H9 (cell line): ENCODE results near the gene AHSP. TPM values are rescaled to one million over a fixed set of nuclear protein-coding genes. Genes with fewer than 3 reads are reported as not detected.

ENCODE experiments used
- DNase-seq: peaks from one replicate; pipeline ENCODE4 v3.0.0-alpha.2; 2017
- H2AFZ ChIP-seq: one replicate; pipeline ENCODE4 v1.6.1; 2013; ENCODE audit warnings: mild to moderate bottlenecking, low read length, control low read depth, moderate library complexity
- H2AK5ac ChIP-seq: 2 replicates; pipeline ENCODE4 v1.6.1; 2013; ENCODE audit warnings: low read length, control low read depth, mixed read lengths; ENCODE audit not compliant: insufficient read length
- H2BK120ac ChIP-seq: one replicate; pipeline ENCODE4 v1.6.1; 2013; ENCODE audit warnings: low read depth, mild to moderate bottlenecking, low read length, control low read depth, inconsistent platforms; ENCODE audit not compliant: poor library complexity, severe bottlenecking
- H2BK12ac ChIP-seq: 2 replicates; pipeline ENCODE4 v1.6.1; 2013; ENCODE audit warnings: low read length, control low read depth, mixed read lengths, low read depth; ENCODE audit not compliant: insufficient read length
- H2BK15ac ChIP-seq: 2 replicates; pipeline ENCODE4 v1.6.1; 2013; ENCODE audit warnings: low read depth, low read length, control low read depth
- H2BK20ac ChIP-seq: one replicate; pipeline ENCODE4 v1.6.1; 2013; ENCODE audit warnings: low read depth, mild to moderate bottlenecking, low read length, control low read depth, inconsistent platforms; ENCODE audit not compliant: poor library complexity, severe bottlenecking
- H2BK5ac ChIP-seq: 2 replicates; pipeline ENCODE4 v1.6.1; 2013; ENCODE audit warnings: low read length, control low read depth, mixed read lengths; ENCODE audit not compliant: insufficient read length
- H3K14ac ChIP-seq: 2 replicates; pipeline ENCODE4 v1.6.1; 2013; ENCODE audit warnings: low read length, control low read depth; ENCODE audit not compliant: insufficient read depth
- H3K18ac ChIP-seq: 2 replicates; pipeline ENCODE4 v1.6.1; 2013; ENCODE audit warnings: low read depth, mild to moderate bottlenecking, mixed read lengths, low read length, control low read depth; ENCODE audit not compliant: insufficient read length
- H3K23ac ChIP-seq: 2 replicates; pipeline ENCODE4 v1.6.1; 2013; ENCODE audit warnings: low read length, control low read depth, mixed read lengths, low read depth; ENCODE audit not compliant: insufficient read length
- H3K23me2 ChIP-seq: 2 replicates; pipeline ENCODE4 v1.6.1; 2013; ENCODE audit warnings: low read depth, mild to moderate bottlenecking, mixed read lengths, low read length, control low read depth; ENCODE audit not compliant: insufficient read length, poor library complexity, severe bottlenecking
- H3K27ac ChIP-seq: 2 replicates; pipeline ENCODE4 v1.5.1; 2013; ENCODE audit warnings: low read length, control low read depth, mixed read lengths, low read depth; ENCODE audit not compliant: insufficient read length
- H3K27me3 ChIP-seq: 2 replicates; pipeline ENCODE4 v1.6.1; 2013; ENCODE audit warnings: low read length, control low read depth, inconsistent platforms; ENCODE audit not compliant: insufficient read depth
- H3K4ac ChIP-seq: 2 replicates; pipeline ENCODE4 v1.6.1; 2013; ENCODE audit warnings: low read depth, mild to moderate bottlenecking, control low read depth, inconsistent platforms, low read length, moderate library complexity
- H3K4me1 ChIP-seq: 2 replicates; pipeline ENCODE4 v1.6.1; 2013; ENCODE audit warnings: low read length, control low read depth, inconsistent platforms; ENCODE audit not compliant: insufficient read depth
- H3K4me2 ChIP-seq: 2 replicates; pipeline ENCODE4 v1.6.1; 2013; ENCODE audit warnings: low read length, control low read depth, mixed read lengths; ENCODE audit not compliant: insufficient read length, insufficient read depth
- H3K56ac ChIP-seq: 2 replicates; pipeline ENCODE4 v1.6.1; 2013; ENCODE audit warnings: low read depth, mild to moderate bottlenecking, mixed read lengths, low read length, control low read depth; ENCODE audit not compliant: insufficient read length
- H3K79me1 ChIP-seq: 2 replicates; pipeline ENCODE4 v1.6.1; 2013; ENCODE audit warnings: low read depth, mild to moderate bottlenecking, moderate library complexity, low read length, control low read depth, inconsistent platforms; ENCODE audit not compliant: insufficient read depth, poor library complexity, severe bottlenecking
- H3K79me2 ChIP-seq: 2 replicates; pipeline ENCODE4 v1.6.1; 2013; ENCODE audit warnings: low read length, control low read depth, inconsistent platforms; ENCODE audit not compliant: insufficient read depth
- H3K9ac ChIP-seq: 2 replicates; pipeline ENCODE4 v1.6.1; 2013; ENCODE audit warnings: low read length, control low read depth, mixed read lengths; ENCODE audit not compliant: insufficient read length; ENCODE audit errors: extremely low read depth
- H3K9me3 ChIP-seq: one replicate; pipeline ENCODE4 v1.6.1; 2013; ENCODE audit warnings: low read depth, low read length, inconsistent platforms; ENCODE audit not compliant: control insufficient read depth
- H3T11ph ChIP-seq: one replicate; pipeline ENCODE4 v1.6.1; 2013; ENCODE audit warnings: mild to moderate bottlenecking, low read length, control low read depth, inconsistent platforms
- H4K20me1 ChIP-seq: one replicate; pipeline ENCODE4 v1.6.1; 2013; ENCODE audit not compliant: control insufficient read depth, insufficient read length, insufficient read depth
- H4K5ac ChIP-seq: 2 replicates; pipeline ENCODE4 v1.6.1; 2013; ENCODE audit warnings: low read depth, mild to moderate bottlenecking, mixed read lengths, low read length, control low read depth; ENCODE audit not compliant: insufficient read length
- H4K8ac ChIP-seq: replicated peaks from 2 replicates; pipeline ENCODE4 v1.6.1; 2013; ENCODE audit warnings: low read length, control low read depth, mixed read lengths, low read depth; ENCODE audit not compliant: insufficient read length
- H4K91ac ChIP-seq: 2 replicates; pipeline ENCODE4 v1.6.1; 2013; ENCODE audit warnings: low read depth, mild to moderate bottlenecking, moderate library complexity, mixed read lengths, low read length, control low read depth; ENCODE audit not compliant: insufficient read length
- H3K27ac Mint-ChIP-seq, 3 experiments: 2 replicates in 2 of 3; 3 replicates in 1 of 3; pipeline ENCODE4 v1.8.0; 2020 to 2021; ENCODE audit warnings: mixed read lengths in 3 of 3, mild to moderate bottlenecking in 1 of 3, moderate library complexity in 1 of 3
- H3K27me3 Mint-ChIP-seq: 2 replicates; pipeline ENCODE4 v1.8.0; 2021; ENCODE audit warnings: low read depth, mild to moderate bottlenecking, moderate library complexity, mixed read lengths
- H3K36me3 Mint-ChIP-seq, 3 experiments: 2 replicates in 2 of 3; 3 replicates in 1 of 3; pipeline ENCODE4 v1.8.0; 2020 to 2021; ENCODE audit warnings: low read depth in 3 of 3, mixed read lengths in 3 of 3; ENCODE audit not compliant: insufficient read depth in 1 of 3
- H3K4me1 Mint-ChIP-seq, 2 experiments: 2 replicates each; pipeline ENCODE4 v1.8.0; 2020; ENCODE audit warnings: mixed read lengths in 2 of 2
- H3K4me3 Mint-ChIP-seq, 2 experiments: 2 replicates in 1 of 2; 3 replicates in 1 of 2; pipeline ENCODE4 v1.8.0; 2020 to 2021; ENCODE audit warnings: mild to moderate bottlenecking in 2 of 2, mixed read lengths in 2 of 2, moderate library complexity in 1 of 2
- H3K9me3 Mint-ChIP-seq, 2 experiments: 2 replicates in 1 of 2; 3 replicates in 1 of 2; pipeline ENCODE4 v1.8.0; 2020; ENCODE audit warnings: mild to moderate bottlenecking in 2 of 2, mixed read lengths in 2 of 2, moderate library complexity in 1 of 2
- CTCF ChIP-seq: fragments of 200-600 bp; sonication (generic); conservative IDR thresholded peaks from 3 replicates; pipeline ENCODE4 v1.8.0; 2021; ENCODE audit warnings: antibody characterized with exemption, mild to moderate bottlenecking
- WGBS: extraction: QIAGEN DNeasy Blood & Tissue Kit; methylation state at CpG from one replicate; pipeline ENCODE4 v1.1.7; 2013; ENCODE audit warnings: missing lambda C conversion rate, low lambda C conversion rate, mixed read lengths; ENCODE audit not compliant: insufficient read length; ENCODE audit errors: extremely low coverage; 5-methylcytosine and 5-hydroxymethylcytosine counted together
- total RNA-seq: library from RNA; stranded (reverse); gene quantifications from 2 replicates; pipeline ENCODE4 v1.2.1, GENCODE V29; 2021

AHSP gene
- total RNA-seq, 1 experiment from 2014 or later = not detected

GRCh38 chr16:31529937-31530312 is 2.2 kb downstream of the AHSP start:
- H3K27ac Mint-ChIP-seq = peak overlapping the region in 1 of 3 experiments; percentile 44; a peak in 1 of 7 replicates
- no peaks in the 10 kb centered on the region; a peak in 1 of 7 replicates for H3K36me3 Mint-ChIP-seq
- H2BK5ac ChIP-seq = no peak overlapping the region
- WGBS = no CpG with 5 or more reads among the region's 17 CpGs
- no peak for TF ChIP-seq CTCF
- peaks cover 0 to 3% of the 10 kb centered on the region in 2 experiments; a peak in 1 of 5 replicates for H3K9me3 Mint-ChIP-seq
- H3K18ac ChIP-seq = peak overlapping the region; percentile 44
- no peak overlapping the region for H4K91ac ChIP-seq
- H3T11ph ChIP-seq = no peak overlapping the region
- H3K4ac ChIP-seq = no peak overlapping the region
- peak overlapping the region; percentile 16 for H3K9ac ChIP-seq
- no peak overlapping the region for H2AK5ac ChIP-seq
- DNase-seq = peak; percentile 37
- no peak overlapping the region for H3K27ac ChIP-seq
- no peak overlapping the region for H4K5ac ChIP-seq
- H3K23ac ChIP-seq = no peak overlapping the region
- H3K27me3 Mint-ChIP-seq = peaks cover 25% of the 10 kb centered on the region
- no peak overlapping the region for H4K8ac ChIP-seq
- peak overlapping the region; percentile 64 to 83 for H3K4me3 Mint-ChIP-seq
- no peak overlapping the region for H2BK12ac ChIP-seq
- H2AFZ ChIP-seq = no peak overlapping the region
- H3K79me1 ChIP-seq = no peaks in the 10 kb centered on the region
- H3K9me3 ChIP-seq = no peaks in the 10 kb centered on the region
- H2BK120ac ChIP-seq = no peak overlapping the region
- peaks cover 9% of the 10 kb centered on the region; the same call in 1 of the 2 replicates for H3K4me1 ChIP-seq
- H3K4me1 Mint-ChIP-seq = peaks cover 18 to 24% of the 10 kb centered on the region in 2 experiments
- H3K79me2 ChIP-seq = no peaks in the 10 kb centered on the region
- H2BK15ac ChIP-seq = no peak overlapping the region
- H3K23me2 ChIP-seq = peaks cover 18% of the 10 kb centered on the region
- H3K56ac ChIP-seq = no peak overlapping the region
- H3K4me2 ChIP-seq = peak overlapping the region; percentile 79
- no peak overlapping the region for H3K14ac ChIP-seq
- no peak overlapping the region for H2BK20ac ChIP-seq
- H4K20me1 ChIP-seq = no peaks in the 10 kb centered on the region
- H3K27me3 ChIP-seq = peaks cover 10% of the 10 kb centered on the region; the same call in 1 of the 2 replicates
